HCT116 (cell line): Measurements from ENCODE around the gene NYAP1. TPM values are rescaled to one million over a fixed set of nuclear protein-coding genes. Genes with fewer than 3 reads are reported as not detected.

Source experiments
- ATAC-seq: fragments of 200-7000 bp; cut with Tn5 transposase; 2 replicates; pipeline ENCODE4 v1.9.1; 2020; ENCODE audit warnings: mild to moderate bottlenecking, moderate library complexity
- BruUV-seq: library from RNA; stranded (reverse); fragments of 400-500 nt; replicated peaks from 2 replicates; lab custom pipeline; 2021; lab: Mats Ljungman, UMichigan
- CTCF ChIA-PET: fragments of 300-600 bp; sonication (Branson Sonifier 250); formaldehyde crosslinking; loops from one replicate; lab custom pipeline; 2021; ENCODE audit warnings: antibody characterized with exemption; lab: Charles Lee
- POLR2A ChIA-PET: fragments of 300-600, 350-600 bp; sonication (Branson Sonifier 250); formaldehyde crosslinking; loops from one replicate; lab custom pipeline; 2021; ENCODE audit warnings: antibody characterized with exemption; lab: Charles Lee
- RAD21 ChIA-PET, 2 experiments: fragments of 300-600 bp; sonication (Branson Sonifier 250); formaldehyde crosslinking; loops; one replicate each; lab custom pipeline; 2023; ENCODE audit warnings: low total read pairs in 2 of 2; ENCODE audit not compliant: uncharacterized antibody in 2 of 2, unreplicated experiment in 2 of 2, low non-redundant PET in 1 of 2; lab: Charles Lee
- DNase-seq: peaks from one replicate; pipeline ENCODE4 v3.0.0-alpha.2; 2010; ENCODE audit warnings: low read depth, low spot score
- H2AFZ ChIP-seq: fragments of 200-600 bp; shearing (Covaris generic), sonication (generic); 2 replicates; pipeline ENCODE4 v1.6.1; 2017; ENCODE audit warnings: low read depth, mixed run types, mixed read lengths, antibody characterized with exemption, low read length; ENCODE audit not compliant: poor library complexity, severe bottlenecking
- H3K27ac ChIP-seq: 2 replicates; pipeline ENCODE4 v1.5.1; 2012; ENCODE audit warnings: low read depth, low read length
- H3K27me3 ChIP-seq: fragments of 200-600 bp; sonication (generic); 2 replicates; pipeline ENCODE4 v1.6.1; 2016; ENCODE audit warnings: mixed run types, low read length, mixed read lengths; ENCODE audit not compliant: insufficient read depth
- H3K36me3 ChIP-seq, 2 experiments: fragments of 200-500 bp in 1 of 2; fragments of 200-600 bp in 1 of 2; sonication (Bioruptor generic) in 1 of 2; sonication (generic) in 1 of 2; 2 replicates each; pipeline versions ENCODE4 v1.5.1 to v1.6.1; 2014 to 2016; ENCODE audit warnings: low read length in 2 of 2, inconsistent platforms in 1 of 2, mixed read lengths in 1 of 2, mixed run types in 1 of 2; ENCODE audit not compliant: insufficient read depth in 2 of 2, control insufficient read depth in 1 of 2
- H3K4me1 ChIP-seq, 2 experiments: fragments of 200-600 bp in 1 of 2; sonication (generic) in 1 of 2; 2 replicates each; pipeline versions ENCODE4 v1.5.1 to v1.6.1; 2012 to 2017; ENCODE audit warnings: low read length in 2 of 2, inconsistent platforms in 1 of 2, mild to moderate bottlenecking in 1 of 2, mixed read lengths in 1 of 2, mixed run types in 1 of 2, moderate library complexity in 1 of 2; ENCODE audit not compliant: insufficient read depth in 2 of 2, control insufficient read depth in 1 of 2
- H3K4me2 ChIP-seq: fragments of 200-600 bp; sonication (generic); 2 replicates; pipeline ENCODE4 v1.6.1; 2017; ENCODE audit warnings: mixed run types, low read length, mixed read lengths
- H3K4me3 ChIP-seq, 2 experiments: fragments of 200-600 bp in 1 of 2; sonication (generic) in 1 of 2; replicated peaks in 1 of 2; 2 replicates each; pipeline ENCODE4 v1.5.1; 2011 to 2016; ENCODE audit warnings: low read length in 2 of 2, control low read depth in 1 of 2, low read depth in 1 of 2, mild to moderate bottlenecking in 1 of 2, mixed read lengths in 1 of 2, mixed run types in 1 of 2
- H3K79me2 ChIP-seq: fragments of 200-600 bp; sonication (generic); 2 replicates; pipeline ENCODE4 v1.6.1; 2017; ENCODE audit warnings: mild to moderate bottlenecking, mixed run types, low read length, moderate library complexity, mixed read lengths; ENCODE audit not compliant: insufficient read depth
- H3K9ac ChIP-seq: fragments of 200-600 bp; sonication (generic); 2 replicates; pipeline ENCODE4 v1.6.1; 2016; ENCODE audit warnings: low read length, mixed read lengths
- H3K9me2 ChIP-seq: fragments of 200-600 bp; sonication (generic), shearing (Covaris generic); 2 replicates; pipeline ENCODE4 v1.6.1; 2017; ENCODE audit warnings: mixed run types, mild to moderate bottlenecking, moderate library complexity; ENCODE audit not compliant: insufficient read depth
- H3K9me3 ChIP-seq, 2 experiments: fragments of 200-500 bp in 1 of 2; fragments of 200-600 bp in 1 of 2; sonication (Bioruptor generic) in 1 of 2; sonication (generic) in 1 of 2; 2 replicates each; pipeline ENCODE4 v1.6.1; 2014 to 2017; ENCODE audit warnings: low read length in 2 of 2, mixed read lengths in 2 of 2, inconsistent platforms in 1 of 2, low read depth in 1 of 2, mild to moderate bottlenecking in 1 of 2, mixed run types in 1 of 2, moderate library complexity in 1 of 2; ENCODE audit not compliant: control insufficient read depth in 1 of 2, insufficient read depth in 1 of 2
- H4K20me1 ChIP-seq: fragments of 200-600 bp; sonication (generic), shearing (Covaris generic); 2 replicates; pipeline ENCODE4 v1.6.1; 2017; ENCODE audit warnings: mixed run types, mild to moderate bottlenecking, moderate library complexity; ENCODE audit not compliant: insufficient read depth
- CBX3 ChIP-seq: IDR thresholded peaks from 2 replicates; pipeline ENCODE4 v1.6.1; 2012; ENCODE audit warnings: low read depth
- CEBPB ChIP-seq: IDR thresholded peaks from 2 replicates; pipeline ENCODE4 v1.6.1; 2012; ENCODE audit warnings: low read depth
- EGR1 ChIP-seq: IDR thresholded peaks from 2 replicates; pipeline ENCODE4 v1.6.1; 2012; ENCODE audit warnings: low read depth
- ELF1 ChIP-seq: IDR thresholded peaks from 2 replicates; pipeline ENCODE4 v1.6.1; 2012; ENCODE audit warnings: low read depth, borderline replicate concordance
- EZH2phosphoT487 ChIP-seq: fragments of 200-600 bp; IDR thresholded peaks from 2 replicates; pipeline ENCODE4 v1.6.1; 2018; ENCODE audit warnings: antibody characterized with exemption, borderline replicate concordance
- FOSL1 ChIP-seq: IDR thresholded peaks from 2 replicates; pipeline ENCODE4 v1.6.1; 2012; ENCODE audit warnings: low read depth
- JUND ChIP-seq: IDR thresholded peaks from 2 replicates; pipeline ENCODE4 v1.6.1; 2012
- POLR2A ChIP-seq: IDR thresholded peaks from 2 replicates; pipeline ENCODE4 v1.7.0; 2011; ENCODE audit warnings: borderline replicate concordance; ENCODE audit not compliant: insufficient read depth, insufficient read length; ENCODE audit errors: extremely low read depth
- SIN3A ChIP-seq: IDR thresholded peaks from 2 replicates; pipeline ENCODE4 v1.6.1; 2012; ENCODE audit warnings: low read depth
- TCF7L2 ChIP-seq: IDR thresholded peaks from 2 replicates; pipeline ENCODE4 v1.7.0; 2011; ENCODE audit warnings: borderline replicate concordance, inconsistent platforms; ENCODE audit not compliant: insufficient read depth, insufficient read length; ENCODE audit errors: extremely low read depth
- YY1 ChIP-seq: IDR thresholded peaks from 2 replicates; pipeline ENCODE4 v1.6.1; 2011; ENCODE audit warnings: low read length, low read depth, moderate library complexity, mild to moderate bottlenecking; ENCODE audit not compliant: insufficient replicate concordance; ENCODE audit errors: extremely low read depth
- intact Hi-C: fragments of 100-400 bp; cut with micrococcal nuclease; formaldehyde crosslinking; loops from 2 replicates; pipeline ENCODE4 v1.10.0; 2022
- total RNA-seq: library from RNA; stranded (reverse); gene quantifications from one replicate; pipeline ENCODE4 v1.2.1, GENCODE V29; 2021; ENCODE audit not compliant: unreplicated experiment
- TF ChIP-seq, protein P1 (sequence below): IDR thresholded peaks from 2 replicates; pipeline ENCODE4 v1.6.1; 2012
- TF ChIP-seq, protein P2 (sequence below), 3 experiments: fragments of 200-600 bp in 1 of 3; sonication (generic) in 1 of 3; IDR thresholded peaks in 2 of 3; conservative IDR thresholded peaks in 1 of 3; 2 replicates each; pipeline ENCODE4 v1.5.1; 2012 to 2017; ENCODE audit warnings: low read depth in 2 of 3, low read length in 2 of 3, antibody characterized with exemption in 1 of 3, borderline replicate concordance in 1 of 3, control low read depth in 1 of 3, mild to moderate bottlenecking in 1 of 3, mixed read lengths in 1 of 3, mixed run types in 1 of 3, moderate library complexity in 1 of 3; ENCODE audit not compliant: insufficient read depth in 1 of 3
- TF ChIP-seq, protein P3 (sequence below): IDR thresholded peaks from 2 replicates; pipeline ENCODE4 v1.6.1; 2011; ENCODE audit warnings: mild to moderate bottlenecking, low read length, moderate library complexity; ENCODE audit not compliant: insufficient replicate concordance; ENCODE audit errors: extremely low read depth
- TF ChIP-seq, protein P4 (sequence below): IDR thresholded peaks from 2 replicates; pipeline ENCODE4 v1.6.1; 2012

Gene NYAP1
- total RNA-seq, 1 experiment from 2014 or later = 6.7 TPM

DNA sequence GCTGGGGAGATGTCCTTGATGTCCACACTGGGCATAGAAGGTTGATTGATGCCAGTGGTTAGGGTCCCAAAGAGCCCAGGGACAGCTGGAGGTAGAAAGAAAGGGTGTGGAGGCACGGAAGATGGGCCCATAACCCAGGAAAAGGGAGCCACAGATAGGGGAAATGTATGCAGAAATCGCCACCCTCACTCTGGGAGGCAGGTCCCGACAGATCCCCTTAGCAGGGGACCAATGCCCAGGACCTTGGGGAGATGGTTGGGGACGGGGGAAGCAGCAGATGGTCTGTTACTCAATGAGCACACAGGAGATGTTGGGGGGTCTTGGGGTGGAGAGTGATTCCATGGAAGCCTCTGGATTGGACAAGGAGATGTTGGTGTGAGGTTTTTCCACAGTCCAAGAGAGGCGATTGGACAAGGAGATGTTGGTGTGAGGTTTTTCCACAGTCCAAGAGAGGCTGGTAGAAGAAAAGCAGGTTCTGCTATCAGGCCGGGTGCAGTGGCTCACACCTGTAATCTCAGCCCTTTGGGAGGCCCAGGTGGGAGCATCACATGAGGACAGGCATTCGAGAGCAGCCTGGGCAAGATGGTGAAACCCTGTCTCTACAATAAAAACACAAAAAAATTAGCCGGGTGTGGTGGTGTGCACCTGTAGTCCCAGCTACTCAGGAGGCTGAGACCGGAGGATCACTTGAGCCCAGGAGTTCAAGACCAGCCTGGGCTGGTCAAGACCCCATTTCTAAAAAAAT, 40.5 kb upstream of the NYAP1 start:
- POLR2A ChIA-PET = no interaction called here
- H3K27me3 ChIP-seq = no peaks in the 10 kb centered on the region
- no peak overlapping the region for H3K27ac ChIP-seq
- H3K9ac ChIP-seq = no peak overlapping the region
- no peak overlapping the region for H2AFZ ChIP-seq
- CTCF ChIA-PET = no interaction called here
- TF ChIP-seq SIN3A = no peak
- TF ChIP-seq EGR1 = no peak
- no peak for TF ChIP-seq TCF7L2
- no peak for TF ChIP-seq ELF1
- TF ChIP-seq, protein P1, sequence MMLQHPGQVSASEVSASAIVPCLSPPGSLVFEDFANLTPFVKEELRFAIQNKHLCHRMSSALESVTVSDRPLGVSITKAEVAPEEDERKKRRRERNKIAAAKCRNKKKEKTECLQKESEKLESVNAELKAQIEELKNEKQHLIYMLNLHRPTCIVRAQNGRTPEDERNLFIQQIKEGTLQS = no peak
- TF ChIP-seq, protein P2, sequence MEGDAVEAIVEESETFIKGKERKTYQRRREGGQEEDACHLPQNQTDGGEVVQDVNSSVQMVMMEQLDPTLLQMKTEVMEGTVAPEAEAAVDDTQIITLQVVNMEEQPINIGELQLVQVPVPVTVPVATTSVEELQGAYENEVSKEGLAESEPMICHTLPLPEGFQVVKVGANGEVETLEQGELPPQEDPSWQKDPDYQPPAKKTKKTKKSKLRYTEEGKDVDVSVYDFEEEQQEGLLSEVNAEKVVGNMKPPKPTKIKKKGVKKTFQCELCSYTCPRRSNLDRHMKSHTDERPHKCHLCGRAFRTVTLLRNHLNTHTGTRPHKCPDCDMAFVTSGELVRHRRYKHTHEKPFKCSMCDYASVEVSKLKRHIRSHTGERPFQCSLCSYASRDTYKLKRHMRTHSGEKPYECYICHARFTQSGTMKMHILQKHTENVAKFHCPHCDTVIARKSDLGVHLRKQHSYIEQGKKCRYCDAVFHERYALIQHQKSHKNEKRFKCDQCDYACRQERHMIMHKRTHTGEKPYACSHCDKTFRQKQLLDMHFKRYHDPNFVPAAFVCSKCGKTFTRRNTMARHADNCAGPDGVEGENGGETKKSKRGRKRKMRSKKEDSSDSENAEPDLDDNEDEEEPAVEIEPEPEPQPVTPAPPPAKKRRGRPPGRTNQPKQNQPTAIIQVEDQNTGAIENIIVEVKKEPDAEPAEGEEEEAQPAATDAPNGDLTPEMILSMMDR (IDR thresholded peaks at IDR 0.05 in 2 of 3, conservative IDR thresholded peaks at IDR 0.05 in 1 of 3; ENCODE audit: borderline replicate concordance in 1 of 3, insufficient read depth in 1 of 3, low read depth in 2 of 3, low read length in 2 of 3) = no peak
- no peak for TF ChIP-seq EZH2phosphoT487
- TF ChIP-seq CEBPB = no peak
- TF ChIP-seq, protein P3, sequence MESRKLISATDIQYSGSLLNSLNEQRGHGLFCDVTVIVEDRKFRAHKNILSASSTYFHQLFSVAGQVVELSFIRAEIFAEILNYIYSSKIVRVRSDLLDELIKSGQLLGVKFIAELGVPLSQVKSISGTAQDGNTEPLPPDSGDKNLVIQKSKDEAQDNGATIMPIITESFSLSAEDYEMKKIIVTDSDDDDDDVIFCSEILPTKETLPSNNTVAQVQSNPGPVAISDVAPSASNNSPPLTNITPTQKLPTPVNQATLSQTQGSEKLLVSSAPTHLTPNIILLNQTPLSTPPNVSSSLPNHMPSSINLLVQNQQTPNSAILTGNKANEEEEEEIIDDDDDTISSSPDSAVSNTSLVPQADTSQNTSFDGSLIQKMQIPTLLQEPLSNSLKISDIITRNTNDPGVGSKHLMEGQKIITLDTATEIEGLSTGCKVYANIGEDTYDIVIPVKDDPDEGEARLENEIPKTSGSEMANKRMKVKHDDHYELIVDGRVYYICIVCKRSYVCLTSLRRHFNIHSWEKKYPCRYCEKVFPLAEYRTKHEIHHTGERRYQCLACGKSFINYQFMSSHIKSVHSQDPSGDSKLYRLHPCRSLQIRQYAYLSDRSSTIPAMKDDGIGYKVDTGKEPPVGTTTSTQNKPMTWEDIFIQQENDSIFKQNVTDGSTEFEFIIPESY = no peak
- TF ChIP-seq POLR2A = no peak
- TF ChIP-seq CBX3 = no peak
- no peak for TF ChIP-seq YY1
- TF ChIP-seq JUND = no peak
- TF ChIP-seq FOSL1 = no peak
- TF ChIP-seq, protein P4, sequence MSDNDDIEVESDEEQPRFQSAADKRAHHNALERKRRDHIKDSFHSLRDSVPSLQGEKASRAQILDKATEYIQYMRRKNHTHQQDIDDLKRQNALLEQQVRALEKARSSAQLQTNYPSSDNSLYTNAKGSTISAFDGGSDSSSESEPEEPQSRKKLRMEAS = no peak
- H3K79me2 ChIP-seq = no peaks in the 10 kb centered on the region
- no peaks in the 10 kb centered on the region for H3K9me3 ChIP-seq
- peaks cover 0 to 11% of the 10 kb centered on the region in 2 experiments; a peak in 2 of 4 replicates for H3K4me1 ChIP-seq
- no peak overlapping the region for H3K4me2 ChIP-seq
- DNase-seq = no peak
- no peak for ATAC-seq
- H3K36me3 ChIP-seq = no peaks in the 10 kb centered on the region
- H3K4me3 ChIP-seq = no peak overlapping the region
- BruUV-seq = no TSS peak
- intact Hi-C loops = no loop called here
- H3K9me2 ChIP-seq = no peaks in the 10 kb centered on the region
- no peaks in the 10 kb centered on the region for H4K20me1 ChIP-seq
- RAD21 ChIA-PET = no interaction called here
